Transverse colon (tissue), 3 donors: ENCODE measurements around the gene VAPB.

Experiments
- CTCF ChIP-seq, 5 experiments: fragments of 200-600 bp in 3 of 5; fragments of 450-650 bp in 2 of 5; sonication (generic) in 3 of 5; IDR thresholded peaks; 1 replicate in 2 of 5; 2 replicates in 3 of 5; pipeline ENCODE4 v1.5.1; 2016 to 2017; ENCODE audit warnings: antibody characterized with exemption in 5 of 5, inconsistent platforms in 3 of 5, mild to moderate bottlenecking in 2 of 5, moderate library complexity in 1 of 5
- EP300 ChIP-seq: sonication (generic); formaldehyde crosslinking; IDR thresholded peaks from one replicate; pipeline ENCODE4 v1.6.1; 2017; ENCODE audit warnings: antibody characterized with exemption, low read depth
- POLR2A ChIP-seq: fragments of 450-650 bp; IDR thresholded peaks from one replicate; pipeline ENCODE4 v1.6.1; 2016; ENCODE audit warnings: antibody characterized with exemption, mild to moderate bottlenecking, moderate library complexity

DNA sequence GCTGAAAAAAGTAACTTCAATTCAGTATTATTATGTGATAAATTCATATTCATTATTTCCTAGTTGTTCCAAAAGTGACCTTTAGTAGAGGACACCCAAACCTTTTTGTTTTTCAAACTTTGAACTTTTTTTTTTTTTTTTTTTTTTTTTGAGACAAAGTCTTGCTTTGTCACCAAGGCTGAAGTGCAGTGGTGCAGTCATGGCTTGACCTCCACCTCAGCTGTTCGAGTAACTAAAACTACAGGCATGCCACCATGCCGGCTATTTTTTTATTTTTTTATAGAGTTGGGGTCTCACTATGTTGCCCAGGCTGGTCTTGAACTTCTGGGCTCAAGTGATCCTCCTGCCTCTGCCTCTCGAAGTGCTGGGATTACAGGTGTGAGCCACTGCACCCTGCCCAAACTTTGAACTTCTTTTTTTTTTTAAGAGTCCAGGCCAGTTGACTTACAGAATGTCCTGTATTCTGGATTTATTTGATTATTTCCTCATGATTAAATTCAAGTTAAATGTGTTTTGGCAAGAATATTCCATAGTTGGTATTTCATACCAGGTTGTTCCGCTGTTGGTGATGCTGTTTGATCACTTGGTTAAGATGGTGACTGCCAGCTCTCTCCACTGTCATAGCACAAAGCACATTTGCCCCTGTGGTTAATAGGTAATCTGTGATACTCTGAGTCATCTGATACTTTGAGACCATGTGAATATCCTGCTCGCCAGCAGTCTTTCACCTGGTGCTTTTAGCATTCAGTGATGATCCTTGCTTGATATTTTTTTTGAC lies 48.0 kb downstream of the VAPB start:
- TF ChIP-seq CTCF (IDR thresholded peaks at IDR 0.05) (no peak), EP300 (no peak), POLR2A (no peak)
